Breast epithelium (tissue), 4 donors: Measurements from ENCODE around the gene KYNU. TPM values are rescaled to one million over a fixed set of nuclear protein-coding genes. Genes with fewer than 3 reads are reported as not detected.
"Not testable (repeated sequence)": the region's sequence is repeated elsewhere in the genome, so short reads cannot be mapped to it uniquely, and the experiment has no call there.

ENCODE experiments used
- DNase-seq, 2 donors: peaks; one replicate each; pipeline ENCODE4 v3.0.0-alpha.2; 2019; ENCODE audit warnings: low spot score in 2 of 2
- H3K27ac ChIP-seq, 2 donors: fragments of 200-600 bp; sonication (generic) in 1 of 2; one replicate each; pipeline ENCODE4 v1.5.1; 2016 to 2019; ENCODE audit warnings: mild to moderate bottlenecking in 1 of 2
- H3K27me3 ChIP-seq, 2 donors: fragments of 200-600 bp; sonication (generic) in 1 of 2; one replicate each; pipeline versions ENCODE4 v1.5.1 to v1.6.0; 2017 to 2019; ENCODE audit warnings: control low read depth in 1 of 2, mild to moderate bottlenecking in 1 of 2
- H3K36me3 ChIP-seq: fragments of 200-600 bp; one replicate; pipeline ENCODE4 v1.5.1; 2019
- H3K4me1 ChIP-seq, 2 donors: fragments of 200-600 bp; sonication (generic); one replicate each; pipeline ENCODE4 v1.5.1; 2016 to 2019; ENCODE audit warnings: control low read depth in 1 of 2
- H3K4me3 ChIP-seq, 3 donors: fragments of 200-600 bp; sonication (generic); 1 replicate in 2 of 3; 2 replicates in 1 of 3; pipeline ENCODE4 v1.5.1; 2016 to 2019; ENCODE audit warnings: mild to moderate bottlenecking in 3 of 3, moderate library complexity in 2 of 3
- H3K9me3 ChIP-seq, 2 donors: fragments of 200-600 bp; sonication (generic) in 1 of 2; one replicate each; pipeline ENCODE4 v1.5.1; 2016 to 2019; ENCODE audit warnings: control low read depth in 1 of 2
- CTCF ChIP-seq, 3 donors: fragments of 450-650 bp; IDR thresholded peaks; one replicate each; pipeline ENCODE4 v1.5.1; 2016 to 2017; ENCODE audit warnings: antibody characterized with exemption in 3 of 3, mild to moderate bottlenecking in 3 of 3, moderate library complexity in 3 of 3
- POLR2A ChIP-seq: fragments of 450-650 bp; IDR thresholded peaks from one replicate; pipeline ENCODE4 v1.6.1; 2016; ENCODE audit warnings: antibody characterized with exemption, mild to moderate bottlenecking, moderate library complexity
- POLR2AphosphoS5 ChIP-seq, 3 donors: sonication (generic); formaldehyde crosslinking; IDR thresholded peaks; one replicate each; pipeline ENCODE4 v1.6.1; 2017; ENCODE audit warnings: antibody characterized with exemption in 3 of 3
- intact Hi-C: fragments of 100-400 bp; cut with DNase I; formaldehyde crosslinking; loops from one replicate; pipeline ENCODE4 v1.15.1; 2023; ENCODE audit warnings: low total_unique reads
- total RNA-seq, 3 donors: library from RNA; depleted of rRNA; stranded (reverse); fragments of >200 nt; gene quantifications; one replicate each; pipeline ENCODE4 v1.1.0, GENCODE V29; 2016

The KYNU gene
- total RNA-seq, 3 donors from 2014 or later, result 6.9 to 13.1 (median 11.7) TPM

GRCh38 chr2:142866426-142866825 is 11.0 kb upstream of the KYNU start:
- H3K27ac ChIP-seq, result no peak overlapping the region
- intact Hi-C loops, result no loop called here
- peak overlapping the region in 1 of 3 donors; percentile 6 for H3K4me3 ChIP-seq
- H3K27me3 ChIP-seq, result no peaks in the 10 kb centered on the region
- no peaks in the 10 kb centered on the region for H3K36me3 ChIP-seq
- no peaks in the 10 kb centered on the region for H3K4me1 ChIP-seq
- no peak for DNase-seq
- H3K9me3 ChIP-seq, result no peaks in the 10 kb centered on the region
- TF ChIP-seq POLR2A (no peak), CTCF (IDR thresholded peaks at IDR 0.05) (no peak), POLR2AphosphoS5 (IDR thresholded peaks at IDR 0.05) (no peak)

GRCh38 chr2:142867136-142867535 is 10.3 kb upstream of the KYNU start:
- H3K4me3 ChIP-seq, result no peak overlapping the region
- no peak for DNase-seq
- no peaks in the 10 kb centered on the region for H3K27me3 ChIP-seq
- intact Hi-C loops, result no loop called here
- H3K36me3 ChIP-seq, result no peaks in the 10 kb centered on the region
- TF ChIP-seq POLR2AphosphoS5 (IDR thresholded peaks at IDR 0.05) (no peak), POLR2A (no peak), CTCF (IDR thresholded peaks at IDR 0.05) (no peak)
- no peaks in the 10 kb centered on the region for H3K9me3 ChIP-seq
- peak overlapping the region in 1 of 2 donors; percentile 34 for H3K27ac ChIP-seq
- H3K4me1 ChIP-seq, result no peaks in the 10 kb centered on the region

- no peaks in the 10 kb centered on the region for H3K27me3 ChIP-seq
- H3K27ac ChIP-seq, result peak overlapping the region; percentile 72 to 77
- H3K4me3 ChIP-seq, result peak overlapping the region in 1 of 3 donors; percentile 34
- TF ChIP-seq CTCF (IDR thresholded peaks at IDR 0.05) (no peak), POLR2A (no peak), POLR2AphosphoS5 (IDR thresholded peaks at IDR 0.05) (no peak)
- H3K9me3 ChIP-seq, result no peaks in the 10 kb centered on the region
- peak; percentile 62 to 64 for DNase-seq
- intact Hi-C loops, result no loop called here
- H3K4me1 ChIP-seq, result no peaks in the 10 kb centered on the region
- no peaks in the 10 kb centered on the region for H3K36me3 ChIP-seq
Measured at GRCh38 chr2:142868229-142868762, 9.2 kb upstream of the KYNU start.

GRCh38 chr2:142869065-142869460 is 8.4 kb upstream of the KYNU start:
- H3K27ac ChIP-seq, result peak overlapping the region in 1 of 2 donors; percentile 77
- H3K4me1 ChIP-seq, H3K27me3 ChIP-seq, intact Hi-C loops, DNase-seq, H3K9me3 ChIP-seq, H3K4me3 ChIP-seq, H3K36me3 ChIP-seq: not testable (repeated sequence)

- no peaks in the 10 kb centered on the region for H3K9me3 ChIP-seq
- TF ChIP-seq POLR2A (no peak), POLR2AphosphoS5 (IDR thresholded peaks at IDR 0.05) (no peak), CTCF (IDR thresholded peaks at IDR 0.05) (no peak)
- intact Hi-C loops, result no loop called here
- no peaks in the 10 kb centered on the region for H3K36me3 ChIP-seq
- DNase-seq, result no peak
- H3K4me1 ChIP-seq, result no peaks in the 10 kb centered on the region
- H3K4me3 ChIP-seq, result no peak overlapping the region
- no peaks in the 10 kb centered on the region for H3K27me3 ChIP-seq
- H3K27ac ChIP-seq, result no peak overlapping the region
Measured at GRCh38 chr2:142869461-142870106, 7.9 kb upstream of the KYNU start.
